H54 (cell line): ENCODE measurements around the gene BAZ2B.

ENCODE experiments used
- DNase-seq: peaks from one replicate; pipeline ENCODE4 v3.0.0; 2011; ENCODE audit warnings: low spot score, mixed read lengths; ENCODE audit not compliant: insufficient read length
- FAIRE-seq: peaks from 3 replicates; lab custom pipeline; 2011; peaks lifted over from hg19 to GRCh38; lab: Jason Lieb, UNC
- POLR2A ChIP-seq: IDR thresholded peaks from 2 replicates; pipeline ENCODE4 v1.6.1; 2011; ENCODE audit warnings: low read depth, mild to moderate bottlenecking, low read length

The BAZ2B gene, protein sequence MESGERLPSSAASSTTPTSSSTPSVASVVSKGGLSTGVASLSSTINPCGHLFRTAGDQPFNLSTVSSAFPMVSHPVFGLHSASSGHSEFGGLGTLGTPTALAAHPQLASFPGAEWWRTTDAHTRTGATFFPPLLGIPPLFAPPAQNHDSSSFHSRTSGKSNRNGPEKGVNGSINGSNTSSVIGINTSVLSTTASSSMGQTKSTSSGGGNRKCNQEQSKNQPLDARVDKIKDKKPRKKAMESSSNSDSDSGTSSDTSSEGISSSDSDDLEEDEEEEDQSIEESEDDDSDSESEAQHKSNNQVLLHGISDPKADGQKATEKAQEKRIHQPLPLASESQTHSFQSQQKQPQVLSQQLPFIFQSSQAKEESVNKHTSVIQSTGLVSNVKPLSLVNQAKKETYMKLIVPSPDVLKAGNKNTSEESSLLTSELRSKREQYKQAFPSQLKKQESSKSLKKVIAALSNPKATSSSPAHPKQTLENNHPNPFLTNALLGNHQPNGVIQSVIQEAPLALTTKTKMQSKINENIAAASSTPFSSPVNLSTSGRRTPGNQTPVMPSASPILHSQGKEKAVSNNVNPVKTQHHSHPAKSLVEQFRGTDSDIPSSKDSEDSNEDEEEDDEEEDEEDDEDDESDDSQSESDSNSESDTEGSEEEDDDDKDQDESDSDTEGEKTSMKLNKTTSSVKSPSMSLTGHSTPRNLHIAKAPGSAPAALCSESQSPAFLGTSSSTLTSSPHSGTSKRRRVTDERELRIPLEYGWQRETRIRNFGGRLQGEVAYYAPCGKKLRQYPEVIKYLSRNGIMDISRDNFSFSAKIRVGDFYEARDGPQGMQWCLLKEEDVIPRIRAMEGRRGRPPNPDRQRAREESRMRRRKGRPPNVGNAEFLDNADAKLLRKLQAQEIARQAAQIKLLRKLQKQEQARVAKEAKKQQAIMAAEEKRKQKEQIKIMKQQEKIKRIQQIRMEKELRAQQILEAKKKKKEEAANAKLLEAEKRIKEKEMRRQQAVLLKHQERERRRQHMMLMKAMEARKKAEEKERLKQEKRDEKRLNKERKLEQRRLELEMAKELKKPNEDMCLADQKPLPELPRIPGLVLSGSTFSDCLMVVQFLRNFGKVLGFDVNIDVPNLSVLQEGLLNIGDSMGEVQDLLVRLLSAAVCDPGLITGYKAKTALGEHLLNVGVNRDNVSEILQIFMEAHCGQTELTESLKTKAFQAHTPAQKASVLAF (N-terminal part only)

DNA sequence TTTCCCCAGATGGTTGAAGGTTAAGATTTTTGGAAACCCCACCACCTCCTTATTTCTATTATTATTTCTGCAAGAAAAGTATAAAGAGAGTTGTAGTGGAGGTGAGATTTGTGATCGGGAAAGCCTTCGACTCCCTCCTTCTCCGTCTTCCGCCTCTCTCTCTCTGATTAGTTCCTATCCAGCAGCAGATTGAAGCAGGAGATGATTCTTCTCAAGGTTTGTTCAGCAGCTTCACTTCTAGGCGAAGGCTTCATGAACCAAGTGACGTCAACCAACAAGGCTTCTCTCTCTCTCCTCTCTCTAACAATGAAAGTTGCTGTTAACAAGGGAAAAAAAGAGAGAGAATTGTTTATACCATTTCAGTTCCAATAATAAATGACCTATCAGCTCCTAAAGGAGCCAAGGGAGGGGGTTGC, at the start of gene BAZ2B:
BAZ2B (minus strand) TSS at position 263 of the 416 bp plus-strand sequence. CDS start 137,829 bp downstream, outside the sequence.
- TF ChIP-seq POLR2A, result no peak
- peak; percentile 94 for FAIRE-seq
- DNase-seq, result peak; percentile 14

DNA sequence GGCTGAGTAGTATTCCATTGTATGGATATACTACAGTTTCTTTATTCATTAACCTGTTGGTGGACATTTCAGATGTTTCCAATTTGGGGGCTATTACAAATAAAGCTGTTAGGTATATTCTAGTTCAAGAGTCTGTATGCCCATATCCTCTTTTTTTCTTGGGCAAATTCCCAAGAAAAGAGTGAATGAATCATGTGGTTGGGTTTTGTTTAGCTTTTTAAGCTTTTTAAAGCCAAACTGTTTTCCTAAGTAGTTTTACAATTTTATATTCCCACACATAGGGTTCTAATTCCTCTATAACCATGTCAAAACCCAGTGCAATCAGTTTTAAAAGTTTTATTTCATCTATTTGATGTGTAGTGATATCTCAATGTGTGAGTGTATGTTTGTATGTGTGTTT, 44.9 kb upstream of the BAZ2B start:
- DNase-seq (no peak), FAIRE-seq (no peak)
- no peak for TF ChIP-seq POLR2A

DNA sequence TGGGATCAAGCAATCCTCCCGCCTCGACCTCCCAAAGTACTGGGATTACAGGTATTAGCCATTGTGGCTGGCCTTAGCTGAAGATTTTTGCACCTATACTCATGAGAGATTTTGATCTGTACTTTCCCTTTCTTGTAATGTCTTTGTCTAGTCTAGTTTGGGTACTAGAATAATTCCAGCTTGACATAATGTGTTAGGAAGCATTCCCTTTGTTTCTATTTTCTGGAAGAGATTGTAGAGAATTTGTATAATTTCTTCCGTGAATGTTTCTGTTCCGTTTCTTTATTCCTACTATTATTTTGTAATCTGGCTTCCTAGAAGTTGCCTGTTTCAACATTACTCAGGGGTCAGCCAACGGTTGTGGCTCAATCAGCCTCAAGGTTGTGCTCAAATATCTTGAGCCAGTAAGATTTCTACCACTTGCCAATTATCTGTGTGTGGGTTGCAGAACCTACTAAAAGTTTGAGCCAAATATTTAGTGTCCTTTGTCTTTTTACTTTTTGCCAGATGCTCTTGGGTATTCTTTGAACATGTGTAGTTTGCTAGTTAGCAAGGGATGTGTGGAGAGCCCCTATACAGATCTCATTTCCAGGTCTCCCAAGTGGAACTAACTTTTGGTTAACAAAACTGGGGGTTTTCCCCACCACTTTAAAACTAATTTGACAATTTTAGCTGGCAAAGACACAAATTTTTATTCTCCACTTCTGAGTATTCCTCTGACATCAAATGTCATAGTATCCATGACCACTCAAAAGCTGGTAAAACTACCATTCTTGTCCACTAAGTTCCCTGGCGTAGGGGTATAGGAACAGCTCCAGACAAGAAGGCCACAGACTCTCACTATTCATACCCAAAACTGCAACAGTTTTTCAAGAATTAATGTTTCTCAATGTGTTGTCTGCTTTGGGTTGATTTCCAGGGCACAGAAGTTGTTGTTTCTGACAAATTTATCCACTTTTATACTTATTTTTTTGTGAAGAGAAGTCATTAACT, 42.8 kb upstream of the BAZ2B start:
- no peak for DNase-seq
- no peak for TF ChIP-seq POLR2A
- FAIRE-seq, result no peak

DNA sequence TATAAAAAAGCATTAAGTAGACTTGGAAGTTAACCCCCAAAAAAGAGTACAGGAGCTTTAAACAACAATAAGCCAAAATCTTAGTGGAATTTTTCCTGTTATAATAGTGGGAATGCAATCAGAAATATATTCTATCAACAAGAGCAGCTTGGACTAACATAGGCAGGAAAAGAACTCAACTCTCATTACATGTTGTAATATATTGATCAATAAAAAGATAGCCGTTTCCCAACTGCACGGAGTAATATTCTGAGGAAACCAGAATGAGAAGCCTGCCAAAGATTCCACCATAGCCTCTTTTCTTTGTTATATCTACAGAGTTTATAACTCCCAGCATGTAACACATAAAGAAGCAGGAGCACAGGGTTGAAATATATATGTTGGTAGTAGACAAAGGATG, 37.6 kb upstream of the BAZ2B start:
- no peak for DNase-seq
- no peak for FAIRE-seq
- no peak for TF ChIP-seq POLR2A

DNA sequence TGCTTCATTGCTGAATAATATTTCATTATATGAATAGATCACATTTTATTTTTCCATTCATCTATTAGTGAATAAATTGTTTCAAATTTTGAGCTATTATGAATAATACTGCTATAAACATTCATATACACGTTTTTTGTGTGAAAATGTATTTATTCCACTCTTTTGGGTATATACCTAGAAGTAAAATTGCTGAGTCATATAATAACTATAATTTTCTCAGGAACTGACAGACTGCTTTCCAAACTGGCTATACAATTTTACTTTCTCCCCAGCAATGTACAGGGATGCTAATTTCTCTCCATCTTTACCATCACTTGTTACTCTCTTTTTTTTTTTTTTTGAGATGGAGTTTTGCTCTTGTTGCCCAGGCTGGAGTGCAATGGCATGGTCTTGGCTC, 35.5 kb upstream of the BAZ2B start:
- DNase-seq (no peak), FAIRE-seq (no peak)
- TF ChIP-seq POLR2A, result no peak

DNA sequence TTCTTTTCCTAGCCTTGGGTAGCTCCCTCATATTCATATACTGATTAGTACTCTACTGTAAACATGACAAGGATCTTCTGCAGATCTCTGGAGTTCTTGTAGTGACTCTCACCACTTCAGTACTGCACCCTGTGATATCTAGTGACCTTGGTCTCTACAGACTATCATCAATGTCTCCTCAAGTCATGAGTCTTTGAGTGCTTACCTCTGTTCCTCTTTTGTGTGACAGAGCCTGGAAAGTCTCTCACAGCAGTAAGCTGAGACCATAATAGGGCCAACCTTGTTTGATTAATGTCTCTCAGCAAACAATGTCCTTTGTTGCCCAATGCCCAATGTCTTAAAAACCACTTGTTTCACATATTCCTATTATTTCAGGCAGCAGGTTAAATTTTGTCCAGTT, 34.2 kb upstream of the BAZ2B start:
- TF ChIP-seq POLR2A, result no peak
- DNase-seq (no peak), FAIRE-seq (no peak)

DNA sequence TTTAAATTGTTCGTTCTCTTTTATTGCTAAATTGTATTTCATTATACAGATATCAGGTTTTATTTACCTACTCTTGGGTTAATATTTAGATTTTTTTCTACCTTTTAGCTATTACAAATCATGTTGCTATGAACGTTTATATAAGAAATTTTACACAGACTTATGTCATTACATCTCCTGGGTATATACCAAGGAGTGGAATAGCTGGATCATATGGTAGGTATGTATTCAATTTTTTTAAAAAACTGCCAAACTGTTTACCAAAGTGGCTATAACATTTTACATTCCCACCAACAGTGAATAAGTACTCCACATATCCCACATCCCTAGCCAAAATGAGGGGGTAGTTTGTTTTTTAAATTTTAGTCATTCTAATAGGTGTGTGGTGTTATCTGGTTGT, 32.3 kb upstream of the BAZ2B start:
- FAIRE-seq (no peak), DNase-seq (no peak)
- no peak for TF ChIP-seq POLR2A

DNA sequence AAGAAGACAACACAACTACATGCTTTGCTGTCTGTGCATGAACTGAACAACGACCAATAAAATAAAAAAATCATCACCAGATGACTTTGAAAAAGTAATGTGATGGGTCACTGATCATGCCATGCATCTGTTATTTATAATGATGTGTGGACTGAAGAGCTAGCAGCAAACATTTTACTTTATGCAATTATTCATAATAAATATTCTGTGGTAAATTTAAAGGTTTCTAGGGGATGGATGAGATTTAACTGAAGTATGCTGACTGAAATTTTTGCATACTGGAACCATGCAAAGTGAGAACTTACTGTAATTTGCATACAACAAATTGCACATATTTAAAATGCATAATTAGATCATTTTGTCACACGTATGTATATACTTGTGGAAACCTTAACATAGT, 31.3 kb upstream of the BAZ2B start:
- FAIRE-seq (no peak), DNase-seq (no peak)
- TF ChIP-seq POLR2A, result no peak

DNA sequence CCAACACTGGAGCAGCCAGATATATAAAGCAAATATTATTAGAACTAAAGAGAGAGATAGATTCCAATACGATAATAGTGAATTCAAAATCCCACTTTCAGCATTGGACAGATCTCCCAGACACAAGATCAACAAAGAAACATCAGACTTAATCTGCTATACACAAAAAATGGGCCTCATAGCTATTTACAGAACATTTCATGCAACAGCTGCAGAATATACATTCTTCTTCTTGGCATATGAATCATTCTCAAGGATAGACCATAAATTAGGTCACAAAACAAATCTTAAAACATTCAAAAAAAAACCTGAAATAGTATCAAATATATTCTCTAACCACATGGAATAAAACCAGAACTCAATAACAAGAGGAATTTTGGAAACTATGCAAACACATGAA, 23.8 kb upstream of the BAZ2B start:
- no peak for TF ChIP-seq POLR2A
- FAIRE-seq (no peak), DNase-seq (no peak)

DNA sequence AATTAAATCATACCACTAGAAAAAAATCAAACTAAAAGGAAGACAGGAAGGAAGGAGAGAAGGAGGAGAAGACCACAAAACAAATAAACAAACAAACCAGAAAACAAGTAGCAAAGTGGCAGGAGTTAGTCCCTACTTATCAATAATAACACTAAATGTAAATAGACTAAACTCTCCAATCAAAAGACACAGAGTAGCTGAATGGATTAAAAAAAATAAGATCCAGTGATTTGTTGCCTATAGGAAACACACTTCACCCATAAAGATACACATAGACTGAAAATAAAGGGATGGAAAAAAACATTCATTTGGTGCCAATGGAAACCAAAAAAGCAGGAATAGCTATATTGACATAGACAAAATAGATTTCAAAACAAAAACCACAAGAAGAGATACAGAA, 23.4 kb upstream of the BAZ2B start:
- FAIRE-seq, result no peak
- no peak for DNase-seq

DNA sequence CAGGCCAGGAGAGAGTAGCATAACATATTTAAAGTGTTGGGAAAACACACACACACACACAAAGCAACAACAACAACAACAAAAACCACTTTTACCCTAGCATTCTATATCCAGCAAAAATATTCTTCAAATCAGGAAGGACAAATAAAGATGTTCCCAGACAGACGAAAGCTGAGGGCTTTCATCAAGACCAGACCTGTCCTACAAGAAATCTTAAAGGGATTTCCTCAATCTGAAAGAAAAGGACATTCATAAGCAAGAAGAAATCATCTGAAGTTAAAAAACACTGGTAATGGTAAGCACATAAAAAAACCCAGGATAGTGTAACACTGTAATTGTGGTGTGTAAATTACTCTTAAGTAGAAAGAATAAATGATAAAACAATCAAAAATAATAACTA, 22.7 kb upstream of the BAZ2B start:
- DNase-seq, result no peak
- no peak for FAIRE-seq
- no peak for TF ChIP-seq POLR2A

More for the DNA sequence above, 23.4 kb upstream of the BAZ2B start:
- no peak for TF ChIP-seq POLR2A

DNA sequence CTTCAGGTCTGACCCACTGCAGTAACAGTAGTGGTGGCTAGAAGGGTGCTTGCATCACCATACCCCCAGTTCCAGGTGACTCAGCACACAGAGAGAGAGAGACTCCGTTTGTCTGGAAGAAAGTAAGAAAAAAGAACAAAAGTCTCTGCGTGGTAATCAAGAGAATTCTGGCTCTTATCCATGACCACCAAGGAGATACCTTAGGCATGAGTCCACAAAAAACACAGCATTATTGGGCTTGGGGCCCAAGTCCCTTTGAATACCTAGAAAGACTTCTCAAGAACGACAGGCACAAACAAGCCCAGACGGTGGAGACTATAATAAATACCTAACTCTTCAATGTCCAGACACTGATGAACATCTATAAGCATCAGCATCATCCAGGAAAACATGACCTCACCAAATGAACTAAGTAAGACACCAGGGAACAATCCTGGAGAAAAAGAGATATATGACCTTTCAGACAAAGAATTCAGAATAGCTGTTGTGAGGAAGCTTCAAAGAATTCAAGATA, 21.7 kb upstream of the BAZ2B start:
- FAIRE-seq (peak; percentile 72), DNase-seq (no peak)
- no peak for TF ChIP-seq POLR2A
